ENCODE results near the gene ATRN.

DNA sequence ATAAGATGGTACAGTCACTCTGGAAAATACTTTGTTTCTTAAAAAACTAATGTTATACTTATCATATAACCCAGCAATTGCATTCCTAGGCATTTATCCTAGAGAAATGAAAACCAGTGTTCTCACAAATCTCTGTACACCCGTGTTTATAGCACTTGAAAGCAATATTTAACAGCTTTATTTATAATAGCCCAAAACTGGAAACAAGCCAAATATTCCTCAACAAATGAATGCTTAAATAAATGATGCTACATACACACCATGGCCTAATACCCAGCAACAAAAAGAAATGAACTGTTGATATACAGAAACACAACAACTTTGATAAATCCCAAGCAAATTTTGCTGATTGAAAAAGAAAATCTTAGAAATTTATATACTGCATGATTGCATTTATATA is 141.1 kb downstream of the ATRN start:
- TF ChIP-seq, protein P1, sequence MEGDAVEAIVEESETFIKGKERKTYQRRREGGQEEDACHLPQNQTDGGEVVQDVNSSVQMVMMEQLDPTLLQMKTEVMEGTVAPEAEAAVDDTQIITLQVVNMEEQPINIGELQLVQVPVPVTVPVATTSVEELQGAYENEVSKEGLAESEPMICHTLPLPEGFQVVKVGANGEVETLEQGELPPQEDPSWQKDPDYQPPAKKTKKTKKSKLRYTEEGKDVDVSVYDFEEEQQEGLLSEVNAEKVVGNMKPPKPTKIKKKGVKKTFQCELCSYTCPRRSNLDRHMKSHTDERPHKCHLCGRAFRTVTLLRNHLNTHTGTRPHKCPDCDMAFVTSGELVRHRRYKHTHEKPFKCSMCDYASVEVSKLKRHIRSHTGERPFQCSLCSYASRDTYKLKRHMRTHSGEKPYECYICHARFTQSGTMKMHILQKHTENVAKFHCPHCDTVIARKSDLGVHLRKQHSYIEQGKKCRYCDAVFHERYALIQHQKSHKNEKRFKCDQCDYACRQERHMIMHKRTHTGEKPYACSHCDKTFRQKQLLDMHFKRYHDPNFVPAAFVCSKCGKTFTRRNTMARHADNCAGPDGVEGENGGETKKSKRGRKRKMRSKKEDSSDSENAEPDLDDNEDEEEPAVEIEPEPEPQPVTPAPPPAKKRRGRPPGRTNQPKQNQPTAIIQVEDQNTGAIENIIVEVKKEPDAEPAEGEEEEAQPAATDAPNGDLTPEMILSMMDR (conservative IDR thresholded peaks at IDR 0.05 in 1 of 2, IDR thresholded peaks at IDR 0.05 in 1 of 2; ENCODE audit: extremely low read depth in 1 of 2, insufficient read depth in 1 of 2, low read depth in 1 of 2, low read length in 2 of 2), result no peak
- no peak for TF ChIP-seq EZH2 (IDR thresholded peaks at IDR 0.05; ENCODE audit: borderline replicate concordance, low read length)
